GM19372 (cell line): ENCODE results near the gene ALPL.

Source experiments
- ATAC-seq: cut with Tn5 transposase; IDR thresholded peaks from one replicate; pipeline ENCODE4 v1.9.1; 2021; ENCODE audit warnings: mild to moderate bottlenecking, low read depth, moderate library complexity; ENCODE audit not compliant: unreplicated experiment

The ALPL gene

DNA sequence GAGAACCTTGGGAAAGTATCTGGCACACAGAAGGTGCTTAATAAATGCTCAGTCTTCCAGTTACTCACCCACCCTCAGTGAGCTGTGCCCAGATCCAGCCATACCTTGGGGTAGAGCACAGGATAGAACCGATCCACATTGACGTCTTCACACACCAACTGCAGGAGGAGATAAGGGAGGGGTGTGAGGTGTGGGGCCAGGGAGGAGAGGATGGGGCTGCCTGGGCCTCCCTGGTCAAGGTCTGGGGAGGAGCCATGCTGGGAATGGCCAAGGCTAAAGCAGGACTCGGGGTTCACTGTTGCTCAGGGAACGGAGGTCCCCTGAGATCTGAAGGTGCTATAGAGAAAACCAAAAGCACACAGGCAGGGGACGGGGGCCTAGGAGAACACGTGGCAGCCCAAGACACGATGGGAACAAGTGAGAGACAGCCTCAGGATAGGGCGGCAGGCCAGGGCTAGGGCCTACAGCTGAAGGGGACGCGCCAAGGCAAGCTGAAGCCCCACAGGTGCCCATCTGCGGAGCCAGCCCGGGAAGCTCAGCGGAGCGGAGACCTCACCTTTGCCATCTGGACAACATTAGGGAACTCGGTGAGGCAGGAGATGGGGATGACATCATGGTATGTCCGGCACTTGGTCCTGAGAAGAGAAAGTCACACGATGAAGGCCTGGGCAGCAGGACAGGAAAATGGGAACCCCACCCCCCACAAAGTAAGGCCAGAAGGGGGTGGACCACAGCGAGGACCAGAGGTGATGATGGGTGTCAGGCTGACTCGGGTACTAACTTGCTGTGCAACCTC lies 104.0 kb downstream of the ALPL start:
- no peak for ATAC-seq

- no peak for ATAC-seq
Observed at GRCh38 chr1:21614419-21615115, 105.3 kb downstream of the ALPL start.

GRCh38 chr1:21616372-21616771 lies 107.1 kb downstream of the ALPL start:
- ATAC-seq: no peak

GRCh38 chr1:21617126-21617738 lies 108.0 kb downstream of the ALPL start:
- no peak for ATAC-seq

DNA sequence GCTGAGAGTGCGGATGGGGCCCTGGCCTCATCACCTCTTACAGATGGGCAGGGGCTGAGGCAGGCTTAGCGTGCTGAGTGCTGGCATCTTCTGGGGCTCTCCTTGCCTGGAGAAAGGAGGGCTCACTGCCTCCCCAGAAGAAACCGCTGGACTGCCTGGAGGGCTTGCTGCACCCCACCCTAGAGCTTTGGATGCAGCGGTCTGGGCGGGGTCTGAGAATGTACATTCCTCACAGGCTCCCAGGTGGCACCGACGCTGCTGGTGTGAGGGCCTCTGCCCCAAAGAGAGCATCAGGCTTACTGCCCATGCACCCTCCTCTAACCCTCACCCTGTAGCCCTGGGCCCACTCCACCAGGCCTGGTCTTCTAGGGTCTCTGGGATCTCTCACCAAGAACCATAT lies 108.8 kb downstream of the ALPL start:
- ATAC-seq: no peak

DNA sequence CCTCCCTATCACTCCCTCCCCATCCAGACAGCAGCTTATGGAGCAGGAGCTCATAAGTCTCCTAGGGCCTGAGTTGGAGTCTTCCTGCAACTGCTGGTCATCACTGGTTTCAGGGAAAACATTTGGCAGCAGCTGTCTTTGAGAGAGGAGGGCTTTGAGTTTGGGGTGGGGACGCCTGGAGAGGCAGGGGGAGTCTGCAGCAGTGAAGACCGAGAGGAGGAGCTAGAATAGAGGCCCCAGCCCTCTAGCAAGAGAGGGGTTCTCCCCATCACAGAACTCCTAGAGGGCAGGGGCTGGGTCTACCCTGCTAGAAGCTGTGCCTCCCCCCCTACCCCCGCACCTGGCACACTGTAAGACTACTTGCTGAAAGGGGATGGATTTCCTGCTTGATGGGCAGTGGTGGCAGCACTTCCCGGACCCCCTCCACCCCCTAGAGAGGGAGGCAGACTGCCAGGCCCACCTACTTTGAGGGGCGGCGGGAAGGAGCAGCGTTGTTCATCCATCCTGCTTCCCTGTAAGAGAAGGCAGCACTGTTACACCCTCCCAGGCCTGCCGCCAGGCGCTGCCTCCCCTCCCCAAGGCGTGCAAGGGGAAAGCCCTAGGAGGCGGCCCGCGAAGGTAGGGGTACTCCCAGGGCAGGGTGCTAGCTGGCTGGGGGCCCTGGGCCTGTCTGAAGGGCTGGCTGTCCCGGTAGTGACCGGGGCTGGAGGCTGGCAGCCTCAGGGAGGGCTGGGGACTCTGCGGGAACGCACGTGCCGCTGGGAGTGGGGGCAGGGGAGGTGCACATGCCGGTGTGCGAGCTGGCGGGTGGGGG lies 109.5 kb downstream of the ALPL start:
- no peak for ATAC-seq

DNA sequence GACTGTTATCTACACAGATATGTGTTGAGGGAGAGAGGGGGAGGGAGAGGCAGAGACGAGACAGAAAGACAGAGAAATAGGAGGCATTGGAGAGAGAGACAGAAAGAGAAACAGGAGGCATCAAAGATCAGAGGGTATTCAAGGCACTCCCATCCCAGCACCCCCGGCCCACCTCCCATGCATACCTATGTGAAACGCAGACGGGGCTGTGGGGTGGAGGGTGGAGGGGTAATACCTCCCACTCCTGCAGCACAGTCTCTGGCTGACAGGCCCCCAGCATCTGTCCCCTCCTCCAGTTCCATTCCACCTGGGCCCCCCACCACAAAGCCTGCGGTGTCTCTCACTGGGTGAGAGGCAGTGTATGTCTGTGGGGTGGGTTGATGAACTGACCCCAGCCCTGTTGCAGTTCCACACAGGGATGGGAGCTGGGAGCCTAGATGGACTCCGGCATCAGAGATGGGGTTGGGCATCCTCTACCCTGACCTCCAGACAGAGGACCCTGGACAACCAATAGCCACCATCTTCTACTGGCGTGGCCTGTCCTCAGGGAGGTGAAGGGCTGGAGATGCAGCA lies 110.2 kb downstream of the ALPL start:
- ATAC-seq: no peak

- ATAC-seq: no peak
Observed at GRCh38 chr1:21620011-21620410, 110.8 kb downstream of the ALPL start.

DNA sequence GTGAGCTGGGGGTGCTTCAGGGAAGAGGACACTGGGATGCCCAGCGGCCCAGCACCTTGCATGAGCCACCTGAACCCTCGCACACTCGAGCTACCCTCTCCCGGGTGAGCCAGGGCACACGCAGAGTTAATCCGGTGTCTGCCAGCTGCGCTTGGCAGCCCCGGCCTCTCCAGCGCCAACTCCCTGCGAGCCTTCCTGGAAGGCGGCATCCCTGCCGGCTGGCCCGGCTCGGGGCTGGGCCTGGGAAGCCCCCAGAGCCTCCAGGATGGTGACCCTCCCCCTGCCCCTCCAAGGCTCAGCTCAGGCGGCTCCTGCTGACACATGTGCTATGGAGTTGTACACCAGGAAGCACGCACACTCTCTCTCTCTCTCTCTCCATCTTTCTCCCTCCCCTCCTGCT lies 111.3 kb downstream of the ALPL start:
- ATAC-seq: no peak

- no peak for ATAC-seq
Observed at GRCh38 chr1:21621051-21621450, 111.8 kb downstream of the ALPL start.

GRCh38 chr1:21621761-21622436 lies 112.7 kb downstream of the ALPL start:
- no peak for ATAC-seq

DNA sequence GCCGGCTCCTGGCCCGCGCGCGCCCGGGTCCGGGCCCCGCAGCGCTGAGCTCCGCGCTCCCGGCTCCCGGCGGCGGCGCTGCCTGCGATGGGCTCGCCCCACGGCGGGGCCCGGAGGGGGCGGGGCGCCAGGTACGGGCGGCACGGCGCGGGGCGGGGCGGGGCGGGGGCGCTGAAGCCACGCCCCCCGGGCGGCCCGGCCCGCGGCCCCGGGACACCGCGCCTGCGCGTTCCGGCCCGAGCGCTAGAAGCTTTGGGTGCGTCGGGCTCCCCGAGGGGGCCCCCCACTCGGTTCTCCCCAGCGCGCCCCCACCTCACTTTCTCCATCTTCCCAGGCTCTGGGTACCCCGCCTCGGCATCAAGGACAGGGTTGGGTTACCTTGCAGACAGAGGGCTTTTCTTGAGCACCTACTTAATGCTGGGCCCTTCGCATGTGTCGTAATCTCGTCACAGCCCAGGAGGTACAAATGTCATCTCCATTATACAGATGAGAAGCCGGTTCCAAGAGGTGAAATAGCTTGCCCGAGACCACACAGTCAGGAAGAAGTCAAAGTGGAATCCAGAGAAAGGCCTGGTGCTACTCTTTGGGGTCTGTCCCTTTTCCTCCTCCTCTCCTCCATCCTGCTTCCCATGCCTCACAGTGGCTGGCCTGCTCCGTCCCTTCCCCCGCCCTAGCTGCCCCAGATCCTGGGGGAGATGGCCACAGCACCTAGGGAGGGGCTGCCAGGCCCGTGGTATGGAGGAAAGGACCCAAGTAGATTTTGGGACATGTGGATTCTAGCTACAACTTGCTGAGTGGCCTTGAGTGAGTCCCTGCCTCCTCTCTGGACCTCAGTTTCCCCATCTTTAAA lies 113.5 kb downstream of the ALPL start:
- no peak for ATAC-seq

GRCh38 chr1:21623410-21623961 lies 114.3 kb downstream of the ALPL start:
- no peak for ATAC-seq

DNA sequence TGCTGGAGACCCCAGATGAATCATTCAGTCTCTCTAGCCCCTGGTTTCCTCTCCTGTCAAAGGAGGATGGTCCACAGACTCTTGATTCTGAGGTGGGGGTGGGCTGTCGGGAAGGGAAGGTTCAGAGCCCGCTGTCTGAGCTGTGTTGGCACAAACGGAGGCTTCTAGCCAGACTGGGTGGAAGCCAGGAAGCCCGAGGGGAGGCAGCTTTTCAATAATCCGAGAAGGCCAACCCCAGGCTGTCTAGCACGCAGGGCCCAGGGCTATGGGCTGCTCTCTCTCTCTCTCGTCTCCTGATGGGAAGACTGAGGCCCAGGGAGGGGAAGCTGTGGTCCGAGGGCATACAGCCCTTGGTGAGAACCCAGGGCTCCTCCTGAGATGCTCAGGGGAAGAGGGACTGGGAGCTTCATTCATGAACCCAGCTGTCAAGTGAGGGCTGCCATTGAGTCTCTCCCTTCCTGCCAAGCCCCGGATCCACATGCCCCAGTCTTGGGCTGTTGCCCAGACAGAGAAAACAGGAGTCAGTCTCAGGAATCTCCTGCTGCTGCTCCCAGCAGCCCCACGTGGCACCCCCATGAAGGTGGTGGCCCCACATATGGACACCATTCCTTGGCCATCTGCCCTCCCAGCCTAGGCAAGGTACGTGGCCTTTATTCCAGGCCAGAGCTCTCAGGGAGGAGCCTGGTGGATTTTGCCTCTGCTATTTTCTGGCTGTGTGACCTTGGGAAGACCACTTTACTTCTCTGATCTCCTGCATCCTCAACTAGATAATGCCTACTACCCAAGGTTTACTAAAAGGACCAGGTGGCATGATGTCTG lies 115.6 kb downstream of the ALPL start:
- ATAC-seq: no peak

GRCh38 chr1:21625390-21626190 lies 116.4 kb downstream of the ALPL start:
- no peak for ATAC-seq

DNA sequence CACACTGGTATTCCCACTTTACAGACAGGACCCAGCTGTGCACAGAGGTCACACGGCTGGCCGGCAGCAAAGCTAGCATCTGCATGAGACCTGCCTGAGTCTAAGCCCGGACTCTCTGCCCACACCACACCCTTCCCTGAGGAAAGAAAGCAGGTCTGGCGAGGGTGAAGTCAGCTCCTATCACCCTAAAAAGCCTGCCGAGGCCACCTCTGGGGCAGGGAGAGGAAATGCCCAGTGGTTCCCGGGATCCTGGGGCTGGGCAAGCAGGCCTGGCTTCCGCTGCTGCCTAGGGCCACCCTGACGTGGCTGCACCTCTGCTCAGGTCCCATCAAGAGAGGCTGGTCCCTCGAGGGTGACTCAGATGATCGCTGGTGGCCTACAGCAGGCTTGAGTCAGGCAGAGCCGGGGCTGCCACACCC lies 117.7 kb downstream of the ALPL start:
- no peak for ATAC-seq
